GM12878 (cell line): Measurements from ENCODE around the gene TM4SF18.

Experiments
- KDM1A ChIP-seq: fragments of 200-600 bp; sonication (generic); IDR thresholded peaks from 2 replicates; pipeline ENCODE4 v1.6.1; 2016; ENCODE audit warnings: borderline replicate concordance
- NFYB ChIP-seq: IDR thresholded peaks from 2 replicates; pipeline ENCODE4 v1.6.1; 2011; ENCODE audit warnings: low read depth, mild to moderate bottlenecking, low read length, improper control_type of control experiment, moderate library complexity; ENCODE audit not compliant: insufficient read depth
- REST ChIP-seq: IDR thresholded peaks from 2 replicates; pipeline ENCODE4 v1.6.1; 2012; ENCODE audit warnings: mild to moderate bottlenecking, low read depth, low read length

- TF ChIP-seq REST (no peak), KDM1A (no peak), NFYB (no peak)
These were observed 50.0 kb downstream of the TM4SF18 start for GRCh38 chr3:149283401-149283800.
